Ishikawa (cell line): ENCODE data around the gene EFHC1.

Experiments
- CEBPB ChIP-seq: IDR thresholded peaks from 2 replicates; pipeline ENCODE4 v1.6.1; 2012
- EP300 ChIP-seq: IDR thresholded peaks from 2 replicates; pipeline ENCODE4 v1.6.1; 2012; ENCODE audit warnings: borderline replicate concordance
- MAX ChIP-seq: IDR thresholded peaks from 2 replicates; pipeline ENCODE4 v1.6.1; 2012
- REST ChIP-seq: IDR thresholded peaks from 2 replicates; pipeline ENCODE4 v1.6.1; 2012; ENCODE audit warnings: low read depth, mild to moderate bottlenecking
- TAF1 ChIP-seq: IDR thresholded peaks from 2 replicates; pipeline ENCODE4 v1.6.1; 2012; ENCODE audit warnings: low read depth, mild to moderate bottlenecking
- TEAD4 ChIP-seq: IDR thresholded peaks from 2 replicates; pipeline ENCODE4 v1.6.1; 2012
- USF1 ChIP-seq: IDR thresholded peaks from 2 replicates; pipeline ENCODE4 v1.6.1; 2012

- TF ChIP-seq CEBPB = no peak
- TF ChIP-seq TAF1 = no peak
- TF ChIP-seq MAX = peak; percentile 61; the same call in 1 of the 2 replicates
- no peak for TF ChIP-seq EP300
- peak; percentile 61 for TF ChIP-seq USF1
- TF ChIP-seq TEAD4 = peak; percentile 37; the same call in 1 of the 2 replicates
- no peak for TF ChIP-seq REST
Observed at GRCh38 chr6:52416629-52417151, 3.5 kb upstream of the EFHC1 start.
